Testis (tissue), 3 donors: ENCODE data around the gene ERGIC3. TPM values are rescaled to one million over a fixed set of nuclear protein-coding genes. Genes with fewer than 3 reads are reported as not detected.

Experiments used
- DNase-seq: peaks from one replicate; pipeline ENCODE4 v3.0.0-alpha.2; 2019
- H3K27ac ChIP-seq, 2 donors: fragments of 200-600 bp; sonication (generic); one replicate each; pipeline ENCODE4 v1.5.1; 2019
- H3K27me3 ChIP-seq: fragments of 200-600 bp; sonication (generic); one replicate; pipeline ENCODE4 v1.5.1; 2019
- H3K36me3 ChIP-seq: fragments of 200-600 bp; sonication (generic); one replicate; pipeline ENCODE4 v1.5.1; 2017; ENCODE audit warnings: low read depth; ENCODE audit errors: missing control alignments
- H3K4me1 ChIP-seq: fragments of 200-600 bp; sonication (generic); one replicate; pipeline ENCODE4 v1.5.1; 2019
- H3K4me3 ChIP-seq, 2 donors: fragments of 200-600 bp; sonication (generic); one replicate each; pipeline ENCODE4 v1.5.1; 2017 to 2019
- H3K9me3 ChIP-seq: fragments of 200-600 bp; sonication (generic); one replicate; pipeline ENCODE4 v1.5.1; 2017
- CTCF ChIP-seq, 3 experiments: fragments of 450-650 bp in 2 of 3; fragments of 200-600 bp in 1 of 3; sonication (generic) in 1 of 3; IDR thresholded peaks; one replicate each; pipeline ENCODE4 v1.5.1; 2016 to 2019; ENCODE audit warnings: antibody characterized with exemption in 3 of 3, mild to moderate bottlenecking in 2 of 3, moderate library complexity in 1 of 3
- POLR2A ChIP-seq: fragments of 450-650 bp; IDR thresholded peaks from one replicate; pipeline ENCODE4 v1.6.1; 2017; ENCODE audit warnings: antibody characterized with exemption, mild to moderate bottlenecking, moderate library complexity
- WGBS, 2 donors: methylation state at CpG; one replicate each; pipeline ENCODE4 v1.1.5; 2018; 5-methylcytosine and 5-hydroxymethylcytosine counted together
- intact Hi-C: fragments of 100-400 bp; cut with DNase I; formaldehyde crosslinking; loops from one replicate; pipeline ENCODE4 v1.15.1; 2023; ENCODE audit warnings: low total_unique reads
- polyA plus RNA-seq: library from polyadenylated mRNA; stranded (reverse); fragments of 350-450 nt; fragmentation: Illumina TruSeq; extraction: RNeasy Lipid Tissue Mini Kit (QIAGEN cat#74804); gene quantifications from one replicate; pipeline ENCODE4 v1.2.3, GENCODE V29; 2014; ENCODE audit warnings: low read depth, low replicate concordance; ENCODE audit not compliant: insufficient read depth
- total RNA-seq, 2 donors: library from RNA; depleted of rRNA; stranded (reverse); fragments of >200 nt; gene quantifications; one replicate each; pipeline ENCODE4 v1.2.3, GENCODE V29; 2016

The ERGIC3 gene
- total and polyA plus RNA-seq, 3 donors from 2014 or later: 337 to 493 (median 338) TPM

DNA sequence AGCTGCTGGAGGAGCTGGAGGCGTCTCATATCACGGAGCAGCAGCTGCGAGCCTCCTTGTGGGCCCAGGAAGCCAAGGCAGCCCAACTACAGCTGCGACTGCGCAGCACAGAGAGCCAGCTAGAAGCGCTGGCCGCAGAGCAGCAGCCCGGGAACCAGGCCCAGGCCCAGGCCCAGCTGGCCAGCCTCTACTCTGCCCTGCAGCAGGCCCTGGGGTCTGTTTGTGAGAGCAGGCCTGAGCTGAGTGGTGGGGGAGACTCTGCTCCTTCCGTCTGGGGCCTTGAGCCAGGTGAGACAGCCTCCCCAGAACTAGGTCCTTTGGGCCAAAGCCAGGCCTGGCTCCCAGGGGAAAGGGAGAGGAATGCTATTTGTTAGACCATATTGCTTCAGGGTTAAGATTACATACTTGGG lies 44.1 kb upstream of the ERGIC3 start:
- no peak overlapping the region for H3K4me3 ChIP-seq
- peak overlapping the region in 1 of 2 donors; percentile 47 for H3K27ac ChIP-seq
- WGBS, 2 donors: 71 to 84% methylated on average over 9 of the region's 9 CpGs
- TF ChIP-seq CTCF (IDR thresholded peaks at IDR 0.05) (no peak), POLR2A (no peak)
- no peaks in the 10 kb centered on the region for H3K36me3 ChIP-seq
- peaks cover 8% of the 10 kb centered on the region for H3K4me1 ChIP-seq
- H3K27me3 ChIP-seq: no peaks in the 10 kb centered on the region
- no peaks in the 10 kb centered on the region for H3K9me3 ChIP-seq
- intact Hi-C loops: no loop called here
- DNase-seq: peak; percentile 62

DNA sequence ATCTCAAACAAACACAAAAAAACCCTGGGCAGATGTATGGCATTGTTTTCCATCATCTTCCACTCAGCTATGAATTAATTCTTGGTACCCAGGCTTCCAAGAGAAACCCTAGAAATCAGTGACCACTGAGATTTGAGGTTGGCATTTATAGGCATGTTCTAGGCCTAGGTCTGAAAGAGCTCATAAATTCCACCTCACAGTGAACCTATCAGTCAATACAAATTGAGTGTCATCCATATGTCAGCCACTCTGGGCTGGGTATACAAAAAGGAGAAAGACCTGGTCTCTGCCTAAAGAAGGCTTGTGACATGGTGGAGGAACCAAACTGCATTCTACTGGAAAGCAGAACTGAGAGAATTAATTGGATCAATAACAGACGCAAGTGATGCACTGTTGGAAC lies 42.6 kb upstream of the ERGIC3 start:
- no peak overlapping the region for H3K27ac ChIP-seq
- H3K36me3 ChIP-seq: no peaks in the 10 kb centered on the region
- H3K9me3 ChIP-seq: no peaks in the 10 kb centered on the region
- intact Hi-C loops: no loop called here
- H3K27me3 ChIP-seq: no peaks in the 10 kb centered on the region
- H3K4me1 ChIP-seq: peaks cover 20% of the 10 kb centered on the region
- TF ChIP-seq CTCF (IDR thresholded peaks at IDR 0.05): no peak
- TF ChIP-seq POLR2A: no peak
- no peak overlapping the region for H3K4me3 ChIP-seq
- no peak for DNase-seq
- WGBS, 2 donors: 88 to 90% methylated on average over 1 of the region's 1 CpG

DNA sequence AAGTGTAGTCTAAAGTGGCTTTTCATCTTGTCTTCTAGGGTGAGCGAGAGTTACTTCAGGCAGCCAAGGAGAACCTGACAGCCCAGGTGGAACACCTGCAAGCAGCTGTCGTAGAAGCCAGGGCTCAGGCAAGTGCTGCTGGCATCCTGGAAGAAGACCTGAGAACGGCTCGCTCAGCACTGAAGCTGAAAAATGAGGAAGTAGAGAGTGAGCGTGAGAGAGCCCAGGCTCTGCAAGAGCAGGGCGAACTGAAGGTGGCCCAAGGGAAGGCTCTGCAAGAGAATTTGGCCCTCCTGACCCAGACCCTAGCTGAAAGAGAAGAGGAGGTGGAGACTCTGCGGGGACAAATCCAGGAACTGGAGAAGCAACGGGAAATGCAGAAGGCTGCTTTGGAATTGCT lies 39.5 kb upstream of the ERGIC3 start:
- 86 to 95% methylated on average over 8 of the region's 8 CpGs for WGBS, 2 donors
- H3K27ac ChIP-seq: no peak overlapping the region
- intact Hi-C loops: no loop called here
- TF ChIP-seq CTCF (IDR thresholded peaks at IDR 0.05): no peak
- no peak for TF ChIP-seq POLR2A
- H3K27me3 ChIP-seq: no peaks in the 10 kb centered on the region
- H3K9me3 ChIP-seq: no peaks in the 10 kb centered on the region
- no peak overlapping the region for H3K4me3 ChIP-seq
- H3K4me1 ChIP-seq: peaks cover 14% of the 10 kb centered on the region
- DNase-seq: no peak
- no peaks in the 10 kb centered on the region for H3K36me3 ChIP-seq

DNA sequence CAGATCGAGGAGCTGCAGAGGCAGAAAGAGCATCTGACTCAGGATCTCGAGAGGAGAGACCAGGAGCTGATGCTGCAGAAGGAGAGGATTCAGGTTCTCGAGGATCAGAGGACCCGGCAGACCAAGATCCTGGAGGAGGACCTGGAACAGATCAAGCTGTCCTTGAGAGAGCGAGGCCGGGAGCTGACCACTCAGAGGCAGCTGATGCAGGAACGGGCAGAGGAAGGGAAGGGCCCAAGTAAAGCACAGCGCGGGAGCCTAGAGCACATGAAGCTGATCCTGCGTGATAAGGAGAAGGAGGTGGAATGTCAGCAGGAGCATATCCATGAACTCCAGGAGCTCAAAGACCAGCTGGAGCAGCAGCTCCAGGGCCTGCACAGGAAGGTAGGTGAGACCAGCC lies 38.6 kb upstream of the ERGIC3 start:
- DNase-seq: peak; percentile 43
- 25 to 48% methylated on average over 10 of the region's 10 CpGs for WGBS, 2 donors
- H3K27ac ChIP-seq: no peak overlapping the region
- H3K36me3 ChIP-seq: no peaks in the 10 kb centered on the region
- intact Hi-C loops: no loop called here
- no peak overlapping the region for H3K4me3 ChIP-seq
- H3K27me3 ChIP-seq: no peaks in the 10 kb centered on the region
- peaks cover 12% of the 10 kb centered on the region for H3K4me1 ChIP-seq
- H3K9me3 ChIP-seq: no peaks in the 10 kb centered on the region
- TF ChIP-seq CTCF (IDR thresholded peaks at IDR 0.05) (no peak), POLR2A (no peak)

DNA sequence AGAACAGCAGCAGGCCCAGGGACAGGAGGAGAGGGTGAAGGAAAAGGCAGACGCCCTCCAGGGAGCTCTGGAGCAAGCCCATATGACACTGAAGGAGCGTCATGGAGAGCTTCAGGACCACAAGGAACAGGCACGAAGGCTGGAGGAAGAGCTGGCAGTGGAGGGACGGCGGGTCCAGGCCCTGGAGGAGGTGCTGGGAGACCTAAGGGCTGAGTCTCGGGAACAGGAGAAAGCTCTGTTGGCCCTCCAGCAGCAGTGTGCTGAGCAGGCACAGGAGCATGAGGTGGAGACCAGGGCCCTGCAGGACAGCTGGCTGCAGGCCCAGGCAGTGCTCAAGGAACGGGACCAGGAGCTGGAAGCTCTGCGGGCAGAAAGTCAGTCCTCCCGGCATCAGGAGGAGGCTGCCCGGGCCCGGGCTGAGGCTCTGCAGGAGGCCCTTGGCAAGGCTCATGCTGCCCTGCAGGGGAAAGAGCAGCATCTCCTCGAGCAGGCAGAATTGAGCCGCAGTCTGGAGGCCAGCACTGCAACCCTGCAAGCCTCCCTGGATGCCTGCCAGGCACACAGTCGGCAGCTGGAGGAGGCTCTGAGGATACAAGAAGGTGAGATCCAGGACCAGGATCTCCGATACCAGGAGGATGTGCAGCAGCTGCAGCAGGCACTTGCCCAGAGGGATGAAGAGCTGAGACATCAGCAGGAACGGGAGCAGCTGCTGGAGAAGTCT lies 37.9 kb upstream of the ERGIC3 start:
- H3K4me1 ChIP-seq: peaks cover 12% of the 10 kb centered on the region
- H3K36me3 ChIP-seq: no peaks in the 10 kb centered on the region
- no peak overlapping the region for H3K4me3 ChIP-seq
- peak; percentile 63 for DNase-seq
- 52 to 71% methylated on average over 11 to 16 of the region's 16 CpGs for WGBS, 2 donors
- H3K27ac ChIP-seq: no peak overlapping the region
- H3K9me3 ChIP-seq: no peaks in the 10 kb centered on the region
- no peaks in the 10 kb centered on the region for H3K27me3 ChIP-seq
- no peak for TF ChIP-seq CTCF (IDR thresholded peaks at IDR 0.05)
- TF ChIP-seq POLR2A: no peak
- intact Hi-C loops: no loop called here
